Measurements from ENCODE around the gene DLG2. TPM values are rescaled to one million over a fixed set of nuclear protein-coding genes. Genes with fewer than 3 reads are reported as not detected.

DLG2 gene
- total and polyA plus RNA-seq, 11 donors: 2.4 to 13.9 (median 7.1) TPM

GRCh38 chr11:84691830-84692229 is 935.3 kb downstream of the DLG2 start:
- H3K27ac ChIP-seq: no peak overlapping the region
- TF ChIP-seq POLR2A (IDR thresholded peaks at IDR 0.05): no peak
- TF ChIP-seq, protein P1, sequence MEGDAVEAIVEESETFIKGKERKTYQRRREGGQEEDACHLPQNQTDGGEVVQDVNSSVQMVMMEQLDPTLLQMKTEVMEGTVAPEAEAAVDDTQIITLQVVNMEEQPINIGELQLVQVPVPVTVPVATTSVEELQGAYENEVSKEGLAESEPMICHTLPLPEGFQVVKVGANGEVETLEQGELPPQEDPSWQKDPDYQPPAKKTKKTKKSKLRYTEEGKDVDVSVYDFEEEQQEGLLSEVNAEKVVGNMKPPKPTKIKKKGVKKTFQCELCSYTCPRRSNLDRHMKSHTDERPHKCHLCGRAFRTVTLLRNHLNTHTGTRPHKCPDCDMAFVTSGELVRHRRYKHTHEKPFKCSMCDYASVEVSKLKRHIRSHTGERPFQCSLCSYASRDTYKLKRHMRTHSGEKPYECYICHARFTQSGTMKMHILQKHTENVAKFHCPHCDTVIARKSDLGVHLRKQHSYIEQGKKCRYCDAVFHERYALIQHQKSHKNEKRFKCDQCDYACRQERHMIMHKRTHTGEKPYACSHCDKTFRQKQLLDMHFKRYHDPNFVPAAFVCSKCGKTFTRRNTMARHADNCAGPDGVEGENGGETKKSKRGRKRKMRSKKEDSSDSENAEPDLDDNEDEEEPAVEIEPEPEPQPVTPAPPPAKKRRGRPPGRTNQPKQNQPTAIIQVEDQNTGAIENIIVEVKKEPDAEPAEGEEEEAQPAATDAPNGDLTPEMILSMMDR (IDR thresholded peaks at IDR 0.05): no peak
- WGBS, 4 donors: 69 to 83% (median 78%) methylated on average over 4 of the region's 4 CpGs
- H3K27me3 ChIP-seq: no peaks in the 10 kb centered on the region
- DNase-seq (no peak), ATAC-seq (no peak)
- H3K9me3 ChIP-seq: no peaks in the 10 kb centered on the region
- intact Hi-C loops (cut with DNase I): no loop called here
- no peaks in the 10 kb centered on the region for H3K4me1 ChIP-seq
- H3K36me3 ChIP-seq: no peaks in the 10 kb centered on the region
- H3K4me3 ChIP-seq: no peak overlapping the region

DNA sequence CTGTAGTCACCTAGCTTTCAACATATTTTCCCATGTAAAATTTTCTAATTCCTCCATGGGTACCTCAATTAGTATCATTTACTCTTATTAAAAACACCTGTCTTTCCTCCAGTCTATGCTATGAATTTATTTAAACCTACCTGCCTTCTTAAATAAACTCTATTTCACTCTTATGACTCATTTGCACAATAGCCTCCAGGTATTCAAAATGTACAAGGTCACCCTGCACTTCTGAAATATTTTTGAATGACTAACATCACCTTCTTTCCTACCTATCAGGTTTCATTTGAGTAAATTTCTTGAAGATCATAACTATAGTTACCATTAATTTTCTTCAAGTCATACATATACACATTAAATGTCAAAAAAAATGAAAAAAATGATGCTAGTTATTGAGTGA is 939.7 kb downstream of the DLG2 start:
- H3K36me3 ChIP-seq: no peaks in the 10 kb centered on the region
- intact Hi-C loops (cut with DNase I): no loop called here
- ATAC-seq (no peak), DNase-seq (no peak)
- no peak overlapping the region for H3K4me3 ChIP-seq
- H3K4me1 ChIP-seq: no peaks in the 10 kb centered on the region
- no peaks in the 10 kb centered on the region for H3K27me3 ChIP-seq
- no peak for TF ChIP-seq POLR2A (IDR thresholded peaks at IDR 0.05)
- TF ChIP-seq, protein P1 (IDR thresholded peaks at IDR 0.05): no peak
- no peak overlapping the region for H3K27ac ChIP-seq
- no peaks in the 10 kb centered on the region for H3K9me3 ChIP-seq

- H3K9me3 ChIP-seq: no peaks in the 10 kb centered on the region
- no peak for ATAC-seq
- no peaks in the 10 kb centered on the region for H3K4me1 ChIP-seq
- no peaks in the 10 kb centered on the region for H3K27me3 ChIP-seq
- no peaks in the 10 kb centered on the region for H3K36me3 ChIP-seq
- 75 to 88% (median 82%) methylated on average over 1 of the region's 1 CpG for WGBS, 4 donors
- intact Hi-C loops (cut with DNase I): no loop called here
- no peak for DNase-seq
- H3K4me3 ChIP-seq: no peak overlapping the region
- TF ChIP-seq, protein P1 (IDR thresholded peaks at IDR 0.05): no peak
- TF ChIP-seq POLR2A (IDR thresholded peaks at IDR 0.05): no peak
- no peak overlapping the region for H3K27ac ChIP-seq
Observed at GRCh38 chr11:84686716-84687115, 940.4 kb downstream of the DLG2 start.

GRCh38 chr11:84685976-84686375 is 941.2 kb downstream of the DLG2 start:
- no peak for ATAC-seq
- H3K4me1 ChIP-seq: no peaks in the 10 kb centered on the region
- no peaks in the 10 kb centered on the region for H3K27me3 ChIP-seq
- no peak for DNase-seq
- intact Hi-C loops (cut with DNase I): no loop called here
- TF ChIP-seq, protein P1 (IDR thresholded peaks at IDR 0.05): no peak
- no peak for TF ChIP-seq POLR2A (IDR thresholded peaks at IDR 0.05)
- 89 to 92% (median 90%) methylated on average over 6 of the region's 6 CpGs for WGBS, 4 donors
- no peaks in the 10 kb centered on the region for H3K36me3 ChIP-seq
- H3K4me3 ChIP-seq: no peak overlapping the region
- H3K27ac ChIP-seq: no peak overlapping the region
- no peaks in the 10 kb centered on the region for H3K9me3 ChIP-seq
